Spleen (tissue), 11 donors: ENCODE measurements around the gene PRR14. TPM values are rescaled to one million over a fixed set of nuclear protein-coding genes. Genes with fewer than 3 reads are reported as not detected.
"Not testable (repeated sequence)": the region's sequence is repeated elsewhere in the genome, so short reads cannot be mapped to it uniquely, and the experiment has no call there.

Source experiments
- DNase-seq: peaks from one replicate; pipeline ENCODE4 v3.0.0-alpha.2; 2020
- H3K27ac ChIP-seq, 8 donors: fragments of 200-600 bp; sonication (generic) in 7 of 8; 1 replicate in 4 of 8; 2 replicates in 4 of 8; pipeline versions ENCODE4 v1.5.0 to v1.8.0; 2016 to 2021; ENCODE audit warnings: inconsistent platforms in 4 of 8, mild to moderate bottlenecking in 4 of 8, moderate library complexity in 1 of 8
- H3K27me3 ChIP-seq, 7 donors: fragments of 200-600 bp; sonication (generic) in 6 of 7; replicated peaks in 1 of 7; 1 replicate in 4 of 7; 2 replicates in 3 of 7; pipeline versions ENCODE4 v1.5.0 to v1.8.0; 2016 to 2021; ENCODE audit warnings: inconsistent platforms in 3 of 7, mild to moderate bottlenecking in 1 of 7
- H3K36me3 ChIP-seq, 6 donors: fragments of 200-600 bp; sonication (generic) in 5 of 6; 1 replicate in 4 of 6; 2 replicates in 2 of 6; pipeline versions ENCODE4 v1.5.0 to v1.8.0; 2016 to 2021; ENCODE audit warnings: inconsistent platforms in 2 of 6
- H3K4me1 ChIP-seq, 6 donors: fragments of 200-600 bp; sonication (generic) in 5 of 6; 1 replicate in 3 of 6; 2 replicates in 3 of 6; pipeline versions ENCODE4 v1.5.0 to v1.8.0; 2016 to 2021; ENCODE audit warnings: inconsistent platforms in 3 of 6
- H3K4me3 ChIP-seq, 8 donors: fragments of 200-600 bp; sonication (generic) in 7 of 8; 1 replicate in 4 of 8; 2 replicates in 4 of 8; pipeline versions ENCODE4 v1.5.0 to v1.8.0; 2016 to 2021; ENCODE audit warnings: inconsistent platforms in 4 of 8, mild to moderate bottlenecking in 4 of 8, moderate library complexity in 2 of 8
- H3K9me3 ChIP-seq, 8 donors: fragments of 200-600 bp; sonication (generic) in 7 of 8; 1 replicate in 4 of 8; 2 replicates in 4 of 8; pipeline versions ENCODE4 v1.5.0 to v1.8.0; 2016 to 2021; ENCODE audit warnings: inconsistent platforms in 4 of 8
- CTCF ChIP-seq, 11 experiments: fragments of 200-600 bp in 7 of 11; fragments of 450-650 bp in 4 of 11; sonication (generic) in 4 of 11; IDR thresholded peaks in 8 of 11; conservative IDR thresholded peaks in 3 of 11; 1 replicate in 7 of 11; 2 replicates in 4 of 11; pipeline versions ENCODE4 v1.4.0 to v1.8.0; 2016 to 2021; ENCODE audit warnings: antibody characterized with exemption in 11 of 11, inconsistent platforms in 4 of 11, mild to moderate bottlenecking in 1 of 11
- POLR2A ChIP-seq, 3 donors: fragments of 450-650 bp; IDR thresholded peaks; one replicate each; pipeline ENCODE4 v1.5.1; 2017; ENCODE audit warnings: antibody characterized with exemption in 3 of 3, mild to moderate bottlenecking in 1 of 3
- POLR2AphosphoS5 ChIP-seq, 3 donors: sonication (generic); formaldehyde crosslinking; IDR thresholded peaks; one replicate each; pipeline ENCODE4 v1.5.1; 2017; ENCODE audit warnings: antibody characterized with exemption in 3 of 3
- WGBS, 5 donors: extraction: QIAGEN DNeasy Blood & Tissue Kit in 3 of 5; methylation state at CpG; one replicate each; pipeline versions ENCODE4 v1.1.5 to v1.1.7; 2013 to 2018; 5-methylcytosine and 5-hydroxymethylcytosine counted together
- intact Hi-C: fragments of 100-400 bp; cut with DNase I; formaldehyde crosslinking; loops from one replicate; pipeline ENCODE4 v1.15.0; 2023; ENCODE audit warnings: low total_unique reads
- polyA plus RNA-seq, 3 donors: library from polyadenylated mRNA; stranded (reverse); fragments of 200-250 nt; gene quantifications; one replicate each; pipeline ENCODE4 v1.2.1, GENCODE V29; 2013
- total RNA-seq, 7 donors: library from RNA; depleted of rRNA in 3 of 7; stranded (reverse); fragments of >200 nt in 3 of 7; fragmentation: NEBNext Ultra II Directional in 4 of 7; extraction: Animal tissue kit (Norgen Biotek cat#: 25700) in 4 of 7; gene quantifications; one replicate each; pipeline versions ENCODE4 v1.1.0 to v1.2.1, GENCODE V29; 2016 to 2021
- donor health status: healthy with polysubstance abuse.
- donor health status: DM: no; HTN: no; CAD: no; lungs with moderate emphysema.
- donor health status: DM: no; HTN: no; CAD: no.
- donor health status: Bipolar disorder and iron deficiency.
- donor health status: healthy.
- donor health status: DM: no; HTN: no; CAD: no.
- donor health status: DM: yes; HTN: yes; CAD: no.

Gene PRR14
- total and polyA plus RNA-seq, 10 donors = 51.2 to 178 (median 67.3) TPM

- DNase-seq = peak; percentile 52
- Histone ChIP-seq H3K27me3 (no peaks in the 10 kb centered on the region), H3K4me1 (peaks cover 13 to 53% (median 46%) of the 10 kb centered on the region in 6 donors), H3K9me3 (no peaks in the 10 kb centered on the region), H3K36me3 (peaks cover 1 to 51% (median 43%) of the 10 kb centered on the region in 6 donors), H3K27ac (peak overlapping the region; percentile 99 to 100 (median 100)), H3K4me3 (peak overlapping the region; percentile 80 to 99 (median 94))
- whole genome bisulfite sequencing, 5 donors = 46 to 62% (median 57%) methylated on average over 8 of the region's 8 CpGs
- no peak for TF ChIP-seq POLR2A (IDR thresholded peaks at IDR 0.05)
- TF ChIP-seq POLR2AphosphoS5 (IDR thresholded peaks at IDR 0.05) = no peak
- no peak for TF ChIP-seq CTCF (IDR thresholded peaks at IDR 0.05 in 8 of 11, conservative IDR thresholded peaks at IDR 0.05 in 3 of 11)
- intact Hi-C loops = no loop called here
Observed at GRCh38 chr16:30699615-30700099, 48.9 kb downstream of the PRR14 start.

- TF ChIP-seq CTCF (IDR thresholded peaks at IDR 0.05 in 8 of 11, conservative IDR thresholded peaks at IDR 0.05 in 3 of 11) (no peak), POLR2AphosphoS5 (IDR thresholded peaks at IDR 0.05) (no peak), POLR2A (IDR thresholded peaks at IDR 0.05) (no peak)
- peak; percentile 76 for DNase-seq
- H3K9me3 ChIP-seq = no peaks in the 10 kb centered on the region
- peaks cover 13 to 45% (median 40%) of the 10 kb centered on the region in 6 donors for H3K4me1 ChIP-seq
- no peaks in the 10 kb centered on the region for H3K27me3 ChIP-seq
- H3K4me3 ChIP-seq = no peak overlapping the region
- H3K27ac ChIP-seq = peak overlapping the region in 1 of 8 donors; percentile 100
- 82 to 93% (median 88%) methylated on average over 9 of the region's 9 CpGs for WGBS, 5 donors
- intact Hi-C loops = no loop called here
- peaks cover 5 to 59% (median 51%) of the 10 kb centered on the region in 6 donors for H3K36me3 ChIP-seq
Observed at GRCh38 chr16:30700491-30700890, 49.7 kb downstream of the PRR14 start.

DNA sequence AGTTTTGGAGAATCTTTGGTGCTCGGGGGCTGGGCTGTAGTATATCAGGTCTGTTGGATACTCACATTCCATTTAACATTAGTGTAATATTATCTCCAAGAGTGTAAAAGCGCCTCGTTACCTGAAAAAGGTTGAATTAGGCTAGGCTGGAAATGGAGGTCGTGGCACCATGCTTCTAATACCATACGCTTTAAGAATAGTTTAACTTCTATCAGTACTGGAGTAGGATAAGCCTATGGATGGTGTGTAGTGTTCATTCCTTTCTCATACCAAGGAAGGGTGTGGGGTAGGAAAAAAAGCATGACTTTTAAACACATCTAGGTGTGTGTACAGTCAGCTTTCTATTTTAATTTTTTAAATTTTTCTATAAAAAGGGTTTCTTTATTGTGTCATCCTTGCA is 50.2 kb downstream of the PRR14 start:
- intact Hi-C loops = no loop called here
- no peak for DNase-seq
- 88 to 96% (median 89%) methylated on average over 5 of the region's 5 CpGs for WGBS, 5 donors
- no peaks in the 10 kb centered on the region for H3K9me3 ChIP-seq
- peaks cover 10 to 64% (median 56%) of the 10 kb centered on the region in 6 donors for H3K36me3 ChIP-seq
- TF ChIP-seq CTCF (IDR thresholded peaks at IDR 0.05 in 8 of 11, conservative IDR thresholded peaks at IDR 0.05 in 3 of 11) (no peak), POLR2AphosphoS5 (IDR thresholded peaks at IDR 0.05) (no peak), POLR2A (IDR thresholded peaks at IDR 0.05) (no peak)
- no peaks in the 10 kb centered on the region for H3K27me3 ChIP-seq
- H3K27ac ChIP-seq = no peak overlapping the region
- H3K4me1 ChIP-seq = peaks cover 13 to 45% (median 38%) of the 10 kb centered on the region in 6 donors
- no peak overlapping the region for H3K4me3 ChIP-seq

- intact Hi-C loops, H3K4me3 ChIP-seq, H3K27me3 ChIP-seq, H3K27ac ChIP-seq, H3K9me3 ChIP-seq: not testable (repeated sequence)
- 91 to 94% (median 93%) methylated on average over 12 of the region's 12 CpGs for WGBS, 5 donors
- DNase-seq = peak; percentile 33
- peaks cover 10 to 85% (median 77%) of the 10 kb centered on the region in 6 donors for H3K36me3 ChIP-seq
- peaks cover 7 to 34% (median 28%) of the 10 kb centered on the region in 6 donors for H3K4me1 ChIP-seq
Observed at GRCh38 chr16:30703071-30703470, 52.3 kb downstream of the PRR14 start.
